Measurements from ENCODE around the gene RNLS.

Gene RNLS

DNA sequence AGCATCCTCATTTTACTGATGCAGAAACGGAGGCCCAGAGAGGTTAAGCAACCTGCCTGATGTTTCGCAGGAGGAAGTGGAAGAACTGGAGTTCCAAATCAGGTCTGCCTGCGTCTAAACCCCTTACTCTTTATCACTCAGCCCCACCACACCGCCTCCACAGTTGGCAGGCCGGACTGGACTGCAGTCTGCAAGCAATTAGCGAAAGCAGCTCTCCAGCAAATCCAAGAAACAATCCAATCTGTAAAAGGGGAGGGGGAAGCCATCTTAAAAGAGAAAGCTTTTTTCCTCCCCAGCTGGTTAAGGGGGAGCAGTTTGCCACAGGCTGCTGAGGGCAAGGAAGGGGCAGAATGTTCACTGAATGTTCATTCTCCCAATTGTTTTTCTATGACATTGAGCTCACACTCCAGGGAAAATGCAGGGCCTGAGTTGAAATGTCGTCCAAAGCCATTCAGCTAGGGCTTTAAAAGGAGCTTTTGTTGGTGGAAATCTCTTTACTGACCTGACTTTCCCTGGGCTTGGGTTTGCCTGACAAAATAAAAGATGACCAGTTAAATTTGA lies 350.1 kb downstream of the RNLS start:
- DNase-seq (ENCODE audit: low read depth in 2 of 2): no peak

DNA sequence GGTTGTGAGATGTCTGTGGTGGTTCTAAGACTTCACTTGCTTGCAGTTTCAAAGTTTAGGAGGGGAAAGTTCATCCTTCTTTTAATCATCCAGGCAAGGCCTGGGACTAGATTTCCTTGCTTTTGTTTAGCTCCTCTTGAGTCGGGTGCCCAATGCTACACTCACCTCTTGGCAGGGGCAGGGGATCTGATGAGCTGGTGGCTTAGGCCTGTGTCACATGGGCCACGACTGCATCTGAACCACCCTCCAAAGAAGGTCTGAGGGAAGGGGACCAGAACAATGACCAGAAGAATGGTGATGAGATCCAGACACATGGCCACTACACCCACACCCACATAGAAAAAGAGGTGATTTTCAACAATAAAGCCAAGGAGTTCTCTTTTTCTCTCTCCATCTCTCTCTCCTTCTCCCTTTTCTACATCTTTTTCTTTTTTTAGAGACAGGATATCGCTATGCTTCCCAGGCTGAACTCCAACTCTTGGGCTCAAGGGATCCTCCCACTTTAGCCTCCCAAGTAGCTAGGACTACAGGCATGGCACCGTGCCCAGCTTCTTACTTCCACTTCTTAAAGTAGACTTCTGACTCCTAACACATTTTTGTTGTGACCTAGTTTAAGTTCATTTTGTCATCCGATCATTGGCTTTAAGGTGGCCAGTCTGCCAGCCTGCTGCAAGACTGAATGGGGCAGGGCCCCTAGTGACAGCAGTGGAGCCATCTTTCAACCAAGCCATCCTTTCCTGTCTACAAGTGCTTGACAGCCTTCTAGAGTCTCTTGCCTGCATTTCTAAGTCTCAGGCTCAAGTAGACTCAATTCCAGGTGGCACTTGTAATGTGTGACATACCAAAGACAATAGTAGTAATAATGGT lies 350.9 kb downstream of the RNLS start:
- DNase-seq (ENCODE audit: low read depth in 2 of 2): no peak

DNA sequence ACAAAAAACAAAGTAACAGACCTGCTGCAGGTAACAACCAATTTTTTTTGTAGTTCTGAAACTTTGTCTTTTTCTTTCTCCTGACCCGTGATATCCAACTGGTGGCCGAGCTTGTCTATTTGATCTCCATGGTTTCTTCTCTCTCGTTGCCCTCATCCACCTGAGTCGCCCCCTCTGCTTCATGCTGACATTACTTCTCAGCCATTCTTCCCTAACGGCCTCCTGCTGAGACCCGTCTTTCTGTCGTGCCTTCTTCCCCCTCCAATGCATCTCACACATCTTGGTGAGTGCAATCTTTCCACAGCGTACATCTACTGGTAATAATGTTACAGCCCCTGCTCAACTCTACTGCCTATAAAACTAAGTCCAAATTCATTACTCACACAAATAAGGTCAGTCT lies 352.9 kb downstream of the RNLS start:
- DNase-seq (ENCODE audit: low read depth in 2 of 2): no peak

DNA sequence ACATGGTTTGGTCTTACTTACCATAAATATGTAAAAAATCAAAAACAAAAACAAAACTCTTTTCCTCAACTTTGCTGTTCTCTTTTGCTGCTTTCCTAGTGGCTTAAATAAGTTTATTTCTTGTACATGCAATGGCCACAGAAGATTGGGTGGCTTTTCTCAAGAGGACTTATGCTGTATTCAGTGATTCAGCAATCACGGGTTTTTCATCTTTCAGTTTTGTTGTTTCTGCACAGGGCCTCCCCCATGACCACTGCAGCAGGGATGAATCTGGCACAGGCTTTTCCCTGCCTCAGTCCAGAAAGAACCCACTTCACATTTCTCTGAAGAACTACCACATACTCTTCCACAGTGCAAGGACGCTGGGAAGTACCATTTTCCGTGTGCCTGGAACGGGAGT lies 355.0 kb downstream of the RNLS start:
- no peak for DNase-seq (ENCODE audit: low read depth in 2 of 2)

DNA sequence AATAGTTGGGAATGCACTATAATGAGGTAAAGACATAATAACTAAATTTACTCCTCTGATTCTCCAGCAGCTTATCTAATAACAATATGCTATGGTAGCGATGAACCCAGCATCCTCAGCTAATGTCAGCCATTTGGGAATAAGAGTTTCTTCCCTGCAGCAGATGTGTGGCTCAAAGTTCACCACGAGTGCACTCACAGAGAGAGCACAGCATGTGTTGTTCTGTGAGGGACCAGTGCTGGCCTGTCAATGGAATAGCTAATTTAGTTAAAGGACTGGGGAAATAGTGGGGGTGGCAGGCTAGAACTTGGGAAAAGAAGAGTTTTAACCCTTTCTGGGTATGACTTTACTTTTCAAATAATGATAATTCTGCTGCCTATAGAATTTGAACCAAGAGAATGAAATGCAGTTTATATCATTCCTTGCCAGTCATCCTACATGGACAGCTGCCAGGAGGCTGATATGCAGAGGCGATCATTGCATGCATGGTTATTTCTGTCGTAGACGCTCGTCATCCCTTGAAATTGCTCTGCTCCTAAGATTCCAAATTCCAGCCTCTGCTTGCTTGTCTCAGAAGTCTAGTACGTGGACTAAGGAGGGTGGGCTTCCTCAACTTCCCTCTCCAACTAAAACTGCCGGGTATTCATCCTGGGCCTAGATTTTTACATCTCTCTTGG lies 355.6 kb downstream of the RNLS start:
- DNase-seq (ENCODE audit: low read depth in 2 of 2): no peak

DNA sequence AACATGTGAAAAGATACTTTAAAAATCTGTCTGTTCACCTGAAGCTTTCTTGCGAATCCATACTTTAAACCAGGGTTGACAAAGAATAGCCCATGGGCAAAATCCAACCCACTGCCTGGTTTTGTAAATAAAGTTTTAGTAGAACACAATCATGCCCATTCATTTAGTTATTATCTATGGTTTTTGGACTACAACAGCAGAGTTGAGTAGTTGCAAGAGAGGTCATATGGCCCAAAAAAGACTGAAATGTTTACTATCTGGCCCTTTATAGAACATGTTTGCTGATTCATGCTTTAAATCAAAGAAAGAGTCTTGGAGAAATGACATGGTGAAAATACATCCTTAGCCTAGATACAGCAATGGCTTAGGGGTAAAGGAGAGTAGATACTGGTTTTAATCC lies 356.2 kb downstream of the RNLS start:
- no peak for DNase-seq (ENCODE audit: low read depth in 2 of 2)

DNA sequence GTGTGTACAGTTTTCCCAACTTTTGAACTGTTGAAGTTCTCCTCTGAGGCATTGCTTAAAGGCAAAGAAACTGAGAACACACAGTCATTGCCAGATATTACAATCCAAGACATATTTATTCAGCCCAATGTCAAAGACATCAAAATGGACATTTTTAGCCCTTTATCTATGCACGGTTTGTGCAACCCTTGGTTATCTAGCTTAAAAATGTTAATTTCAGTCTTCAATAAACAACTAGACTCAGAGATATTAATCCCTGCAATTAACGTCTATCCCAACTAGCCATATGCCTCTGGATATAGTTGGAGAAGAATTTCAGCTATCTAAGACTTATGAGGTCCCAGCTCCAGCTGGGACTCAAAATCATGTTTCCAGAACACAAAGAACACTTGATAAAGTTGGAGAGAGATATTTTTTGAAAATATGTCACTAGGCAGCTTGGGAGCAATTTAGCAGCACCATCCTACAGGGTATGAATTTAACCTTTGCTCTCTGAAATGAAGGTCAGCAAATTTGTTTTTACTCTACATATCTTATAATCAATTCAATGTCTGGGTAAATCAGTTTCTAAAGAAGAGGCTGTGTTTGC lies 357.0 kb downstream of the RNLS start:
- DNase-seq (ENCODE audit: low read depth in 2 of 2): no peak

All from stimulated activated CD4-positive, alpha-beta T cell treated with anti-CD3 and anti-CD28 coated beads, Interleukin-15, amount 100 ng/mL, for 48 hours (primary cell).